Erythroblast (primary cell): ENCODE results near the gene METTL9.

Experiments
- GATA1 ChIP-seq: IDR thresholded peaks from 2 replicates; pipeline ENCODE4 v1.6.1; 2011; ENCODE audit warnings: low read depth, mild to moderate bottlenecking, control low read depth, low read length, moderate library complexity
- POLR2A ChIP-seq: IDR thresholded peaks from 2 replicates; pipeline ENCODE4 v1.6.1; 2011; ENCODE audit warnings: mild to moderate bottlenecking, low read length

DNA sequence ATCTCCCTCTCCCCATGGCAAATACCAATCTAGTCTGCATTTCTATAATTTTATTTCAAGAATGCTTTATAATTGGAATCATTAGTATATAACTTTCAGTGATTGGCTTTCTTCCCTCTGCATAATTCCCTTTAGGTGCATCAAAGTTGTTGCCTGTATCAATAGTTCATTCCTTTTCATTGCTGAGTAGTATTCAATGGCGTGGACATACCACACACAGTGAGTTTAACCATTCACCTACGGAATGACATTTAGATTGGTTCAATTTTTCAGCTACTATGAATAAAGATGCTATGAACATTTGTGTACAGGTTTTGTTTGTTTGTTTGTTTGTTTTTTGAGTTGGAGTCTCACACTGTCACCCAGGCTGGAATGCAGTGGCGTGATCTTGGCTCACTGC lies 74.1 kb downstream of the METTL9 start:
- TF ChIP-seq POLR2A (no peak), GATA1 (no peak)
